ENCODE data around the gene SARDH. TPM values are rescaled to one million over a fixed set of nuclear protein-coding genes. Genes with fewer than 3 reads are reported as not detected.

SARDH gene
- polyA plus RNA-seq, 1 donor (not counting 4 experiments of a cell fraction or from before 2014, with no cell fraction given), result 0.03 TPM

DNA sequence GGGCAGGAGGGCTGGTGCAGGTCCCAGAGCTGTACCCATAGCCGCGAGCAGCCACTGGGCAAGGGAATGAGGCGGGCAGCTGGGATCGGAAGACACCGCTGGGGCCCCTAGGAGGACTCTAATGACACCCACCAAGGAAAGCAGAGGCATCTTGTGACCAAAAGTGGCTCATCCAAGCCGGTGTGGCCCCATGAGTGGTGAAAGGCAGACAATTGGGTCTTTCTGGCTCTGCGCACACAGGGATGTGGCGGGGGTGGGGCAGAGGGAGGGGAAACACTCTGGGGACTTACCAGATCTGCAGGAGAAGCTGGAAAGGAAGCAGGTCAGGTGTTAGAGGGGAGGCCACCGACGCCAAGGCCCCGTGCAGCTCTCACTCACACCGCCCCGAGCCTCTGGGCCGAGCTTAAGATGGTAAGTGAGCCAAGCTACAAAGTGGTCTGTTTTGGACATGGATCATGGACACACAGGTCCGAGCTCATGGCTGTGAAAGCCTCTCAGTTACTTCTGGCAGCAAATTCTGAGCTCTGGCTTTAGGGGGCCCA is 42.3 kb upstream of the SARDH start:
- H3K79me2 ChIP-seq (ENCODE audit: control insufficient read depth, insufficient read depth, low read length), result no peaks in the 10 kb centered on the region
- no peaks in the 10 kb centered on the region for H3K4me1 ChIP-seq (ENCODE audit: control insufficient read depth, extremely low read depth, insufficient read depth, low read length)
- H3K4me2 ChIP-seq (ENCODE audit: control insufficient read depth, extremely low read depth, insufficient read depth, low read depth, low read length), result no peak overlapping the region
- H3K9me3 ChIP-seq (ENCODE audit: control insufficient read depth, low read depth, low read length), result no peaks in the 10 kb centered on the region
- H3K27me3 ChIP-seq (ENCODE audit: control insufficient read depth, extremely low read depth, insufficient read depth, low read length), result no peaks in the 10 kb centered on the region
- no peak for DNase-seq (ENCODE audit: low read depth, low spot score)
- no peak overlapping the region for H3K27ac ChIP-seq (ENCODE audit: control insufficient read depth, insufficient read depth, low read length)
- no peak for FAIRE-seq
- no peak overlapping the region for H3K4me3 ChIP-seq (ENCODE audit: control insufficient read depth in 2 of 3, extremely low read depth in 1 of 3, insufficient read depth in 2 of 3, low read depth in 1 of 3, low read length in 3 of 3)
- H3K9ac ChIP-seq (ENCODE audit: control insufficient read depth, extremely low read depth, insufficient read depth, low read length), result no peak overlapping the region
- dilution Hi-C loops (cut with MboI; ENCODE audit: extremely low pct_ligation_motif_present, low sequenced_read_pairs), result no loop called here
- H2AFZ ChIP-seq (ENCODE audit: control insufficient read depth, low read length), result no peak overlapping the region
- TF ChIP-seq EZH2 (IDR thresholded peaks at IDR 0.05; ENCODE audit: low read length), result no peak
- TF ChIP-seq CTCF (optimal IDR thresholded peaks at IDR 0.05 in 1 of 3, IDR thresholded peaks at IDR 0.05 in 1 of 3, conservative IDR thresholded peaks at IDR 0.05 in 1 of 3; ENCODE audit: extremely low read depth in 1 of 3, insufficient read depth in 2 of 3, low read length in 3 of 3), result no peak
- H4K20me1 ChIP-seq (ENCODE audit: control insufficient read depth, extremely low read depth, insufficient read depth, low read length), result no peaks in the 10 kb centered on the region
- H3K9me1 ChIP-seq (ENCODE audit: control insufficient read depth, extremely low read depth, insufficient read depth, low read length), result no peaks in the 10 kb centered on the region
- H3K36me3 ChIP-seq (ENCODE audit: control insufficient read depth in 2 of 2, extremely low read depth in 1 of 2, insufficient read depth in 2 of 2, low read length in 2 of 2), result peaks cover 36 to 66% of the 10 kb centered on the region in 2 experiments

DNA sequence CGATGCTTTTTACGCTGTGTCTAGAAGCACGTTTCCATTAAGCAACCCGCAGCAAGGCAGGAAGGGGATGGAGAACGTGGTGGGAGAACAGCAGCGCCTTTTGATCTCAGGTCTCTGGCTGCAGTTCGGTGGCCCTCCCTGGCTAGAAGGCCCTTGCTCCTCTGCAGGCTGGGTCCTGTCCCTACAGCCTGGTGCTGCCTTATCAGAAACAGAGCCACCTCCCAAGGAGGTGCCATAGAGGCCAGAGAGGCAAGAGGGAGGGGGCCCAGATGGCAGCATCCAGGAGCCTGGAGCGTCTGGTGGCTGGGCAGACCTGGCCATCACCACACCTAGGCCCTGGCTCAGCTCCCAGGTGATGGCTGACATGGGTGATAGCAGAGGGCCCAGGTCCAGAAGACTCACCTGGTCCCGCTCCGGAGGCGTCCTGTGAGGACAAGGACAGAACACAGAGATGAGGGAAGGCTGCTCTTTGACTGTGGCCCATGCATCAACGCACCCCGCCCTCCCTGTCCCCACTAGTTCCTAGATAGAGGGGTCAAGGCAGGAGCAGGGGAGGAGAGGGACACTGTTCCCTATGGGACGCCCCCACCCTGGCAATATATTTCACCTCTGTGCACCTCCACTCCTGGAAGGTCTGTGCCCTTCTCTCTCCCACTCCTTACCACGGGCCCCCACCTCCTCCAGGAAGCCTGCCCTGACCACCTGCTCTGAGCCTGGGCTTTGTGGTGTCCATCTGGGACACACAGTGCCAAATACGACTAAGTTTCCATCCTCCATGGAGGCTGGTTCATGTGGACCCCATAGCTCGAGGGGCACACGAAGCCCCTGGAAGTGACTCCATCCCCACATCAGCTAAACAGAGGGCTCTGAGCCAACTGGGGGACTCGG is 41.6 kb upstream of the SARDH start:
- Histone ChIP-seq H3K27me3 (ENCODE audit: control insufficient read depth, extremely low read depth, insufficient read depth, low read length) (no peaks in the 10 kb centered on the region), H3K27ac (ENCODE audit: control insufficient read depth, insufficient read depth, low read length) (no peak overlapping the region), H3K9me1 (ENCODE audit: control insufficient read depth, extremely low read depth, insufficient read depth, low read length) (no peaks in the 10 kb centered on the region), H3K9me3 (ENCODE audit: control insufficient read depth, low read depth, low read length) (no peaks in the 10 kb centered on the region), H2AFZ (ENCODE audit: control insufficient read depth, low read length) (no peak overlapping the region), H4K20me1 (ENCODE audit: control insufficient read depth, extremely low read depth, insufficient read depth, low read length) (no peaks in the 10 kb centered on the region), H3K4me3 (ENCODE audit: control insufficient read depth in 2 of 3, extremely low read depth in 1 of 3, insufficient read depth in 2 of 3, low read depth in 1 of 3, low read length in 3 of 3) (no peak overlapping the region), H3K4me2 (ENCODE audit: control insufficient read depth, extremely low read depth, insufficient read depth, low read depth, low read length) (no peak overlapping the region), H3K4me1 (ENCODE audit: control insufficient read depth, extremely low read depth, insufficient read depth, low read length) (no peaks in the 10 kb centered on the region), H3K79me2 (ENCODE audit: control insufficient read depth, insufficient read depth, low read length) (no peaks in the 10 kb centered on the region), H3K36me3 (ENCODE audit: control insufficient read depth in 2 of 2, extremely low read depth in 1 of 2, insufficient read depth in 2 of 2, low read length in 2 of 2) (peaks cover 36 to 64% of the 10 kb centered on the region in 2 experiments), H3K9ac (ENCODE audit: control insufficient read depth, extremely low read depth, insufficient read depth, low read length) (no peak overlapping the region)
- TF ChIP-seq EZH2 (IDR thresholded peaks at IDR 0.05; ENCODE audit: low read length) (no peak), CTCF (optimal IDR thresholded peaks at IDR 0.05 in 1 of 3, IDR thresholded peaks at IDR 0.05 in 1 of 3, conservative IDR thresholded peaks at IDR 0.05 in 1 of 3; ENCODE audit: extremely low read depth in 1 of 3, insufficient read depth in 2 of 3, low read length in 3 of 3) (no peak)
- DNase-seq (ENCODE audit: low read depth, low spot score), result no peak
- dilution Hi-C loops (cut with MboI; ENCODE audit: extremely low pct_ligation_motif_present, low sequenced_read_pairs), result no loop called here
- no peak for FAIRE-seq

All from keratinocyte (primary cell).